ENCODE measurements around the gene FBXO5.
"Not testable (repeated sequence)": the region's sequence is repeated elsewhere in the genome, so short reads cannot be mapped to it uniquely, and the experiment has no call there.

The FBXO5 gene

GRCh38 chr6:152982904-152983636, at the start of gene FBXO5:
TSS of gene FBXO5 (minus strand) at chr6:152983041. CDS start at chr6:152982959, 82 bp downstream.
- peak; percentile 90 to 94 for DNase-seq

DNA sequence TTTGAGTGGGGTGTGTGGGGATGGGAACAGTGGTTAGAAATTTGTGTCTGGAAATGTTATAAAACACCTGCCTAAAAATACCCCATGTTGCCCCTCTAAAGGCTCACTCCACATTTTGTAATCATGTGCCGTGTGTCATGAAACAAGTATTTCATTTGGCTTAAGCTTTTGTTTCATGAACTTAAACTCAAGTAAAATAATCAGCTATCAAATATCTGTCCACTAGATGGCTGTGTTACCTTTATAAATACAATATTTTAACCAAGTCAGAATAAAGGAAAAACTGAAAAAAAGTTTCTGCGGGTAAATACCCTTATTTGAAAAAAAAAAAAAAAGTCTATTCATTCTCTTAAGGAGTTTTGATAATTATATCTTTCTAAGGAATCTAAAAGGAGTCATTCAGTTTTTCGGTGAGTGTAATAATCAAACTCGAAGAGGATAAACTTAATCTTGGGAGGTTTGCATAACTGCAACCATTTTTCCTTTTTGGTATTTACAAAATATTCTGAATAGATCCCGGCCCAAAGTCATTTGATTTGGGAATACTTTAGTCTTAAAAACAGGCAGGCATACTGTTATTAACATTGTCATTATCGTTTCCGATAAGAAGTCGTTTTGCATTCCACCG, 49.5 kb upstream of the FBXO5 start:
- peak; percentile 45 to 60 for DNase-seq

DNA sequence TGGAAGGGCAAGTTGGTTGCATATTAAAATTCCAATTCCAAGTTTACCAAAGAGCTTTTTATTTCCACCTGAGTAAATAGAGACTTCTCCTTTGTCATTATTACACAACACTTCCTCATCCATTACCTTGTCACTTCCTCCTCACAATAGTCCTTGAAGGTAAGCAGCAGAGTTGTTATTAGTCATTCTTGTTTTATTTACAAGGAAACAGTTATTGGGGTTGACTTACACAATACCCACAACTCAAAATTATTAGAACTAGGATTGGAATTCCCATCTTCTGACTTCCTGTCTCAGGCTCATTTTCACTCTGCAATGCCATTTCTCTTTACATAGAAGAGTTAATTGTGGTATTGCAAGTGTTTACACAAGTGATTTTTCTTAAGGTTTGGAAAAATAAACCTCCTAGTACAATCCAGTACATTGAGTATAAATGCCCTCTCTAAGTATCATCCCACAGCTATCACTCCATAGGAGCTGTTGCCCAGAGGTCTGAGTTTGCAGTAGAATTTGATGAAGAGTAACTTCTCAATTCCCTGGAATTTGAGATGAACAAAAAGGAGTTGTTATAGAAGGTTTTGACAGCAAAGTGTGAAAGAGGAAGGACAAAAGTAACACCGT, 48.6 kb upstream of the FBXO5 start:
- DNase-seq: no peak

- no peak for DNase-seq
Measured at GRCh38 chr6:153028963-153029362, 46.1 kb upstream of the FBXO5 start.

- no peak for DNase-seq
Measured at GRCh38 chr6:153028286-153028685, 45.4 kb upstream of the FBXO5 start.

DNA sequence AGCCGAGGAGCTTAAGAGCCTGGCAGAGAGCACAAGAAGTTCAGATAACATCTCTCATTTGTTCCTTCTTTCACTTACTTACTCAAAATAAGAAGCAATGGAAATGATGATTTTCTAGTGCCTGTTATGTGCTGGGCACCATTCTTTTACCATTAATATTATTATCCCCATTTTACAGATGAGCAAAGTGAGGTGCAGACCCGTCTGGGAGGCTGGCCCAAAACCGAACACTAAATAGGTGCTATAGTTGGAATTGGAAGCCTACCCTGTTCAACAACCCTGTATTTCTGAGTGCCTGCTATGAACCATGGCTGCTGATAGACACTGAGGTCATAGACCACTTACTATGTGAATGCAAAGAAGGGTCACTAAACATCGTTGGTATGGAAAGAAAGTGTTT, 44.6 kb upstream of the FBXO5 start:
- DNase-seq: no peak

DNA sequence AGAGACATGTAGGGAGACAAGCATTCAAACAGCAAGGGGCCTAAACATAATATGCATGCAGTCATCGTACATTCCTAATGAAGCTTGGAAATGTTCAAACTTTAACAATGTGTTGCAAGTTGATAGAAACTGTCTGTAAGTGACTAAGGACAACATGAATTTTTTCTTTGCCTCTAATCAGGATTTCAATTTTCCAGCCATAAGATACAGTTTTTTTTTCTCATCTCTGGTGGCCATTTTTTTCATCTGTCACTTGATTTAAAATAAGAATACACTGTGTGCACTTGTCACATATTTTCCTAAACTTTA, 41.8 kb upstream of the FBXO5 start:
- no peak for DNase-seq

DNA sequence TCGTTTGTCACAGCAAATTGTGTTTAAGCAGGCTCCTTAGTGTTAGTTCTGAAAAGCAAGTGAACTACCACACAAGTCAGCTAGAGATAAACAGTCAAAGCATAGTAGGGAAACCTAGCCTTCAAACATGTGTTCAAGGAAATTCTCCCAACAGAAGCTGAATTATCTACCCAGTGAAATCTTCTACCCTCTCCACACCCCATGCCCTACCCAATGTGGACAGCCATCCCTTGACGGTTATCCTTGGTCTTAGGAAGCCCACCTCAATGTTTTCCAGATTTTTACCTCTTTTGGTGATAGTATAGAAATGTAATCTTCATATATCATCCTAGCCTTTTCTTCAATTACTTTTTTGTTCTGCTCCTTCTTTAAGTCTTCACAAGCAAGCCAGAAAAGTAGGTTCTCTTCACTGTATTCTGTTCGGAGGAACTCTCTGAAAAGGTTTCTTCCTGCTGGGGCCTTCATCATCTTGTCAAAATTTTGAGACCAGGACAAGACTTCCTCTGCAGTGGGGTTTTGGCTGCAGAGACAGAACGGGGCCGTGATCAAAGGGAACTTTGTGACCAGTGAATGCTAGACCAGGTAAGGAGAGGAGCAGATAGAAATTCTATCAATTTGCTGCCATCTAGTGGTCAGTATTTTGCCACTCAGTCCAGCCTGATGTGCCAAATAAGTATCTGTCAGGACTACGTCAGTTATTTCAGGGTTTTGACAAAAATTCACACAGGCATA, 41.3 kb upstream of the FBXO5 start:
- peak; percentile 57 to 75 for DNase-seq

DNA sequence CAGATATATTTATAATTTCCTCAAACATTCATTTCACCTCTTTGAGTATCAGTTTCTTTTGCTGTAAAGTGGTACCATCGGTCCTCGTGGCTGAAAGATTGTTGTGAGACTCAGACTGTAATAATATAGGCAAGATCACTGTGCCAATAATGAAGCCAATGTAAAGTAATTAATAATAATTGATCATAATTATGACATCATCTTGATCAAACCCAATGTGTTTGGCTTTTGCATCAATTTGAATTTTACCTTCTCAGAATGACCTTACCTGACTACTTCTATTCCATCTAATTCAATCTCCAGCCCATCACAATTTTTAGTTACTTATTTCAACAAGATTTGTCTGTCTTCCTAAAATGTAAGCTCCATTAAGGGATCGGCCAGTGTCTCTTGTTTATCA, 35.5 kb upstream of the FBXO5 start:
- no peak for DNase-seq

DNA sequence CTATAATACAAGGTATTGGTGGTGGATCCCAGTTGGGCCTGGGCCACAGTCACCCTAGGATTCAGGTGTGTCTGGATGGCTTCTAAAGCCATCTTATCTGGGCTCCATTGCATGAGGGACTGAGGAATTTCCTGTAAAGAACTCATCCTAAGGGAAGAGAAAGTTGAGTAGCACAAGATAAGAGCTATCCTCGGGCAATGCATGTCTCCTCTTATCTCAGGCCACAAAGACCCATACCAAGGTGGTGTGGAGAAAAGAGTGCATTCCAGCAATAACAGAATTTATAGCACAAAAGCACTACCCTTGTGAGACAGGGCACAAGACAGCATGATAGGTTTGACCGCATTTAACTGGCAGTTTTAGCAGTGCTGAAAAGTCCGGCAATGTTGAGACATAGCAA, 34.0 kb upstream of the FBXO5 start:
- DNase-seq: no peak

GRCh38 chr6:153015094-153015640, 32.3 kb upstream of the FBXO5 start:
- no peak for DNase-seq

GRCh38 chr6:153013438-153013837, 30.6 kb upstream of the FBXO5 start:
- no peak for DNase-seq

- DNase-seq: no peak
Measured at GRCh38 chr6:153012856-153013255, 30.0 kb upstream of the FBXO5 start.

- DNase-seq: no peak
Measured at GRCh38 chr6:153003366-153003690, 20.5 kb upstream of the FBXO5 start.

DNA sequence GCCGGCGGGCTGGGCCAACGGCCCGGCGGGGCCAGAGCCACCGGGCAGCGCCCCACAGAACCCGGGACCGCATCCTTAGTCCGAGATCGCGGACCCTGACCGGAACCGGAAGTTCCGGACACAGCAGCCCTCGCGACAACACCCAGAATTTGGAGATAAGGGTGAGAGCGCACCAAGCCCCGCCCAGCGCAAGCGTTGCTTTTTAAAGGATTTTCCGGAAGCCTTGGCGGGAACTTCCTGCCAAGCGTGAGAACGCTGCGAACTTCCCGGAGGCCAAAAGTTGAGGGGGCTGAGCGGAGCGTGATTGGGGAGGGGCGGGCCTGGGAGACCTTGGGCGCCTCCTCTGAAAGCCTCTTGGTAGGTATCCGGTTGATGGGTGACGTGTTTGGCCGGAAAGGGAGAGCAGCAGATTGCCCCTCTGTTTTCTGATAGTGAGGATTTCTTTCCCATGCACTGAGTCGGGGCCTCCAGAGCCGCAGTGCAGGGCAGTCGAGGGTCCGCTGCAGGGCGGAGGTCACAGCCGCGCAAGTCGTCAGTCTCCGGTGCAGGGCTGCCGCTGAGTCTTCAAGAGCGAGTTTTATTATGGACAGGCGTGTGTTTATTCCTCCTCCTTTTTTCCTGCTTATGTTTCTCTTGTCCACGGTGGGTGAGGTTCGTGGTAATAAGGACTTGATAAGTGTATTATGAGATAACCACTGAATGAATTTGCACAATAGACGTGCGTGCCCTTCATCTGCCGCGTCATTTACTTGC, 19.9 kb upstream of the FBXO5 start, which contains the start of gene MTRF1L:
Gene MTRF1L, minus strand, starts transcription at position 97 of the 753 bp plus-strand sequence. Its CDS starts 24 bp downstream, at position 73.
- DNase-seq: peak; percentile 94 to 96

GRCh38 chr6:153001767-153002612, 19.1 kb upstream of the FBXO5 start:
- peak in 1 of 2 experiments; percentile 15 for DNase-seq

- DNase-seq: not testable (repeated sequence)
Measured at GRCh38 chr6:153000790-153001189, 17.9 kb upstream of the FBXO5 start.

- DNase-seq: no peak
Measured at GRCh38 chr6:153000243-153000642, 17.4 kb upstream of the FBXO5 start.

GRCh38 chr6:152999538-152999937, 16.7 kb upstream of the FBXO5 start:
- not testable (repeated sequence) for DNase-seq

- no peak for DNase-seq
Measured at GRCh38 chr6:152993847-152994246, 11.0 kb upstream of the FBXO5 start.

- DNase-seq: peak in 1 of 2 experiments; percentile 48
Measured at GRCh38 chr6:152993431-152993830, 10.6 kb upstream of the FBXO5 start.

- no peak for DNase-seq
Measured at GRCh38 chr6:152986978-152987377, 4.1 kb upstream of the FBXO5 start.

Data from Kasumi-1 (cell line).